ENCODE data around the gene CDCA8. TPM values are rescaled to one million over a fixed set of nuclear protein-coding genes. Genes with fewer than 3 reads are reported as not detected.

CDCA8 gene
- total and polyA plus RNA-seq, 2 of the 4 experiments (the other 2 are of a cell fraction), result 5.9 to 25.7 TPM

GRCh38 chr1:37753473-37754321, 61.4 kb downstream of the CDCA8 start:
- Histone ChIP-seq H4K20me1 (ENCODE audit: insufficient read depth, low read length) (no peaks in the 10 kb centered on the region), H3K4me3 (ENCODE audit: insufficient read depth, low read depth, low read length) (no peak overlapping the region), H3K27ac (ENCODE audit: insufficient read depth, low read length) (no peak overlapping the region), H4K8ac (ENCODE audit: low read depth in 2 of 2, low read length in 2 of 2) (no peak overlapping the region), H2BK5ac (ENCODE audit: low read depth, low read length, poor library complexity, severe bottlenecking) (no peak overlapping the region), H2AK5ac (ENCODE audit: low read depth, low read length) (no peak overlapping the region), H3K23ac (ENCODE audit: low read depth, low read length) (no peak overlapping the region), H3K9me3 (ENCODE audit: control insufficient read depth, insufficient read depth, low read length) (no peaks in the 10 kb centered on the region), H3K4ac (ENCODE audit: low read depth, low read length) (no peak overlapping the region), H3K36me3 (ENCODE audit: control insufficient read depth, insufficient read depth, low read length) (no peaks in the 10 kb centered on the region), H3K9ac (ENCODE audit: low read depth, low read length) (no peak overlapping the region), H3K79me1 (ENCODE audit: low read depth in 1 of 2, low read length in 2 of 2) (no peaks in the 10 kb centered on the region), H3K9me1 (ENCODE audit: insufficient read depth, low read length) (no peaks in the 10 kb centered on the region), H2BK120ac (ENCODE audit: low read depth, low read length) (no peak overlapping the region), H3K27me3 (ENCODE audit: control insufficient read depth, insufficient read depth, low read length) (peaks cover 31% of the 10 kb centered on the region), H4K5ac (ENCODE audit: low read depth, low read length) (no peak overlapping the region), H2AFZ (replicated peaks; ENCODE audit: low read length, poor library complexity) (no peak overlapping the region), H2BK15ac (ENCODE audit: low read depth, low read length) (no peak overlapping the region), H4K91ac (ENCODE audit: insufficient read depth, low read depth, low read length) (no peak overlapping the region), H2BK20ac (ENCODE audit: low read depth, low read length) (no peak overlapping the region), H3K14ac (replicated peaks; ENCODE audit: low read depth, low read length) (no peak overlapping the region), H3K4me2 (ENCODE audit: low read depth, low read length) (no peak overlapping the region), H3K18ac (ENCODE audit: low read depth, low read length) (no peak overlapping the region), H3K56ac (ENCODE audit: extremely low read depth, insufficient read depth, low read length) (no peak overlapping the region), H3K4me1 (ENCODE audit: control insufficient read depth, insufficient read depth, low read length) (no peaks in the 10 kb centered on the region), H2AK9ac (replicated peaks; ENCODE audit: low read depth, low read length, poor library complexity) (no peak overlapping the region)
- ChIA-PET POLR2A (ENCODE audit: unreplicated experiment) (no interaction called here), CTCF (no interaction called here)
- dilution Hi-C loops (cut with HindIII; ENCODE audit: low sequenced_read_pairs, unreplicated experiment) (no loop called here), intact Hi-C loops (cut with micrococcal nuclease) (no loop called here), in situ Hi-C loops (cut with MboI; ENCODE audit: low sequenced_read_pairs) (no loop called here)
- DNase-seq (no peak), ATAC-seq (ENCODE audit: low read depth) (no peak)
- TF ChIP-seq, protein P1, sequence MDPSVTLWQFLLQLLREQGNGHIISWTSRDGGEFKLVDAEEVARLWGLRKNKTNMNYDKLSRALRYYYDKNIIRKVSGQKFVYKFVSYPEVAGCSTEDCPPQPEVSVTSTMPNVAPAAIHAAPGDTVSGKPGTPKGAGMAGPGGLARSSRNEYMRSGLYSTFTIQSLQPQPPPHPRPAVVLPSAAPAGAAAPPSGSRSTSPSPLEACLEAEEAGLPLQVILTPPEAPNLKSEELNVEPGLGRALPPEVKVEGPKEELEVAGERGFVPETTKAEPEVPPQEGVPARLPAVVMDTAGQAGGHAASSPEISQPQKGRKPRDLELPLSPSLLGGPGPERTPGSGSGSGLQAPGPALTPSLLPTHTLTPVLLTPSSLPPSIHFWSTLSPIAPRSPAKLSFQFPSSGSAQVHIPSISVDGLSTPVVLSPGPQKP (IDR thresholded peaks at IDR 0.05; ENCODE audit: borderline replicate concordance, low read depth, low read length), result no peak
- TF ChIP-seq FOS (IDR thresholded peaks at IDR 0.05; ENCODE audit: low read depth, low read length), result no peak
- TF ChIP-seq NFE2L2 (IDR thresholded peaks at IDR 0.05; ENCODE audit: low read depth, low read length), result no peak
- TF ChIP-seq USF2 (IDR thresholded peaks at IDR 0.05; ENCODE audit: low read depth, low read length), result no peak
- no peak for TF ChIP-seq MXI1 (IDR thresholded peaks at IDR 0.05; ENCODE audit: borderline replicate concordance, low read depth, low read length)
- no peak for TF ChIP-seq POLR2A (IDR thresholded peaks at IDR 0.05; ENCODE audit: low read depth, low read length)
- no peak for TF ChIP-seq CHD1 (IDR thresholded peaks at IDR 0.05; ENCODE audit: low read depth, low read length)
- no peak for TF ChIP-seq MAFK (IDR thresholded peaks at IDR 0.05; ENCODE audit: low read depth, low read length)
- no peak for TF ChIP-seq CTCF (conservative IDR thresholded peaks at IDR 0.05; ENCODE audit: low read depth, low read length)
- TF ChIP-seq MAZ (IDR thresholded peaks at IDR 0.05; ENCODE audit: borderline replicate concordance, low read depth, low read length), result no peak
- no peak for TF ChIP-seq RCOR1 (IDR thresholded peaks at IDR 0.05; ENCODE audit: insufficient replicate concordance, low read length)
- TF ChIP-seq RAD21 (IDR thresholded peaks at IDR 0.05; ENCODE audit: low read length), result no peak
- no peak for TF ChIP-seq RFX5 (IDR thresholded peaks at IDR 0.05; ENCODE audit: low read depth, low read length)
- no peak for TF ChIP-seq SMC3 (IDR thresholded peaks at IDR 0.05; ENCODE audit: low read depth, low read length)
- no TSS peak for BruUV-seq (replicated peaks)
- 7% methylated on average over 6 of the region's 52 CpGs; no CpG with 5 or more reads in 1 of the 2 experiments for WGBS, 2 experiments (ENCODE audit: extremely low coverage in 2 of 2, insufficient read length in 1 of 2)

All from IMR-90 (cell line).